DND-41 (cell line): Measurements from ENCODE around the gene SEC14L2.

Experiments used
- EZH2 ChIP-seq: IDR thresholded peaks from 3 replicates; pipeline ENCODE4 v1.6.1; 2012; ENCODE audit warnings: borderline replicate concordance, low read depth, mild to moderate bottlenecking, moderate library complexity, low read length, inconsistent platforms; ENCODE audit not compliant: severe bottlenecking
- TF ChIP-seq, protein P1 (sequence below): IDR thresholded peaks from 2 replicates; pipeline ENCODE4 v1.5.1; 2012; ENCODE audit warnings: borderline replicate concordance, low read length, moderate library complexity, mild to moderate bottlenecking; ENCODE audit not compliant: poor library complexity, severe bottlenecking; ENCODE audit errors: extremely low read depth

DNA sequence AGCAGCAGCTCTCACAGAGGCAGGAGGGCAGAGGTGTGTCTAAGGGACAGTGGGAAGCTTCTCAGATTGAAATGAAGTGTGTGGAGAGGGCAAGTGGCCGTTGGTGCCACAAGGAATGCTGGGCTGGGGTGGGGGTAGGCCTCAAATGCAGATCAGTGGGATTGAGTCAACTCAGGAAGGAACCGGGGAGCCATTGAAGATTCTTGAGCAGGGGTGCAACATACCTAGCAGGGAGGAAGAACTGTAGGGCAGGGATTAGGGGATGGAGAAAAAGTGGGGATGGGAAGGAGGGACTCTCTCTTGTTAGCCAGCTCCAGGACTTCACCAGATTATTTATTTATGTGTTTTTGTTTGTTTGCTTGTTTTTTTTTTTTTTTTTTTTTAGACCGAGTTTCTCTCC, 2.9 kb upstream of the SEC14L2 start:
- TF ChIP-seq, protein P1, sequence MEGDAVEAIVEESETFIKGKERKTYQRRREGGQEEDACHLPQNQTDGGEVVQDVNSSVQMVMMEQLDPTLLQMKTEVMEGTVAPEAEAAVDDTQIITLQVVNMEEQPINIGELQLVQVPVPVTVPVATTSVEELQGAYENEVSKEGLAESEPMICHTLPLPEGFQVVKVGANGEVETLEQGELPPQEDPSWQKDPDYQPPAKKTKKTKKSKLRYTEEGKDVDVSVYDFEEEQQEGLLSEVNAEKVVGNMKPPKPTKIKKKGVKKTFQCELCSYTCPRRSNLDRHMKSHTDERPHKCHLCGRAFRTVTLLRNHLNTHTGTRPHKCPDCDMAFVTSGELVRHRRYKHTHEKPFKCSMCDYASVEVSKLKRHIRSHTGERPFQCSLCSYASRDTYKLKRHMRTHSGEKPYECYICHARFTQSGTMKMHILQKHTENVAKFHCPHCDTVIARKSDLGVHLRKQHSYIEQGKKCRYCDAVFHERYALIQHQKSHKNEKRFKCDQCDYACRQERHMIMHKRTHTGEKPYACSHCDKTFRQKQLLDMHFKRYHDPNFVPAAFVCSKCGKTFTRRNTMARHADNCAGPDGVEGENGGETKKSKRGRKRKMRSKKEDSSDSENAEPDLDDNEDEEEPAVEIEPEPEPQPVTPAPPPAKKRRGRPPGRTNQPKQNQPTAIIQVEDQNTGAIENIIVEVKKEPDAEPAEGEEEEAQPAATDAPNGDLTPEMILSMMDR = no peak
- TF ChIP-seq EZH2 = no peak
